ENCODE measurements around the gene SEMA3D.

DNA sequence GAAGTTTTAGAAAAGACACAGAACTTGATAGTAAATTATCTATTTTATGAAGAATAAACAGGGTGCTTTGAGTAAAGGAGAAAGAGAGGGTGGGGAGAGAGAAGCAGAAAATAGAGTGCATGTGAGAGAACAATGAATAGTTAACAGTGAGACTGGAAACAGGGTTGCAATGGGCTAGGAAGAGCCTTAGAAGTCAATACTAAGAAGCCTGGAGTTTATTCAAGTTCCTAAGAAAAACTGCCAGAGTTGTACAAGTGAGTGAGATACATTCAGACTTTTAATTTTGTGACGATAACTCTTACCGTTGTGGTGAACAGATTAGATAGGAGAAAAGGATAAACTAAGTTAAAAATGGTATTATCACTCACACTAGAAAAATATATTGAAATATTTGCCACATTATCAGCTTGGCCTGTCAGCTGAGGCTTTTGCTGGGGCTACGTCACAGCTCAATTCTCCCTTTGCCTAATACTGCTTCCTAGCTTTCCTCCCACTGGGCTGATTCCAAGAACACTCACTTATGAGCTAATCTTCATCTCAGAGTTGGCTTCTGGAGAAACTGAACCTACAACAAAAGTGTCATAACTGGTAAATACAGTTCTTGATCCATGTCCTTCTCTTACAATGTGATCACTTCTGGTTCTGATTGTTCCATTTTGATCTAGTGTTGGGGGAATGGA, 92.7 kb downstream of the SEMA3D start:
- no peak for TF ChIP-seq POLR2A (IDR thresholded peaks at IDR 0.05)
- TF ChIP-seq, protein P1, sequence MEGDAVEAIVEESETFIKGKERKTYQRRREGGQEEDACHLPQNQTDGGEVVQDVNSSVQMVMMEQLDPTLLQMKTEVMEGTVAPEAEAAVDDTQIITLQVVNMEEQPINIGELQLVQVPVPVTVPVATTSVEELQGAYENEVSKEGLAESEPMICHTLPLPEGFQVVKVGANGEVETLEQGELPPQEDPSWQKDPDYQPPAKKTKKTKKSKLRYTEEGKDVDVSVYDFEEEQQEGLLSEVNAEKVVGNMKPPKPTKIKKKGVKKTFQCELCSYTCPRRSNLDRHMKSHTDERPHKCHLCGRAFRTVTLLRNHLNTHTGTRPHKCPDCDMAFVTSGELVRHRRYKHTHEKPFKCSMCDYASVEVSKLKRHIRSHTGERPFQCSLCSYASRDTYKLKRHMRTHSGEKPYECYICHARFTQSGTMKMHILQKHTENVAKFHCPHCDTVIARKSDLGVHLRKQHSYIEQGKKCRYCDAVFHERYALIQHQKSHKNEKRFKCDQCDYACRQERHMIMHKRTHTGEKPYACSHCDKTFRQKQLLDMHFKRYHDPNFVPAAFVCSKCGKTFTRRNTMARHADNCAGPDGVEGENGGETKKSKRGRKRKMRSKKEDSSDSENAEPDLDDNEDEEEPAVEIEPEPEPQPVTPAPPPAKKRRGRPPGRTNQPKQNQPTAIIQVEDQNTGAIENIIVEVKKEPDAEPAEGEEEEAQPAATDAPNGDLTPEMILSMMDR (IDR thresholded peaks at IDR 0.05): no peak

All from breast epithelium (tissue), 3 donors.